HG02981 (cell line): ENCODE data around the gene ENTPD7.
"Not testable (repeated sequence)": the region's sequence is repeated elsewhere in the genome, so short reads cannot be mapped to it uniquely, and the experiment has no call there.

Experiments
- ATAC-seq: cut with Tn5 transposase; IDR thresholded peaks from one replicate; pipeline ENCODE4 v1.9.1; 2021; ENCODE audit warnings: mild to moderate bottlenecking, moderate library complexity; ENCODE audit not compliant: unreplicated experiment

ENTPD7 gene

DNA sequence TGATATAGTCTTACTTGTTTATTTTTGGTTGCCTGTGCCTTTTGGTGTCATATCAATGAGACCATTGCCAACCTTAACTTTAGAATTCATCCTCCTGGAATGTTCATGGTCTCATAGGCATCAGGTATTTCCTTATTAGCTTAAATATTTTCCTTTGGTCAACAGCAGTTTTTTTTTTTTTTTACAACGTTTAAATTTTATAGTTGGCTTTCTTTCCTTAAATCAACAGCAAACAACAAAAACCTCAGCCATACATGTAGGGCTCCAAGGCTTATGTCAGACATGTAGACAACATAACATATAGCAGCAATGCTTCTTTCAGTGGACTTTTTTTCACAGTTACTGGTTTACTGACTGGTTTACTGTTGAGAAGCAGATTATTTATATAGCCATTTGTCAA lies 22.7 kb downstream of the ENTPD7 start:
- ATAC-seq, result no peak

- peak; percentile 41 for ATAC-seq
Measured at GRCh38 chr10:99682752-99683151, 23.4 kb downstream of the ENTPD7 start.

GRCh38 chr10:99685597-99685967 lies 26.3 kb downstream of the ENTPD7 start:
- peak; percentile 88 for ATAC-seq

DNA sequence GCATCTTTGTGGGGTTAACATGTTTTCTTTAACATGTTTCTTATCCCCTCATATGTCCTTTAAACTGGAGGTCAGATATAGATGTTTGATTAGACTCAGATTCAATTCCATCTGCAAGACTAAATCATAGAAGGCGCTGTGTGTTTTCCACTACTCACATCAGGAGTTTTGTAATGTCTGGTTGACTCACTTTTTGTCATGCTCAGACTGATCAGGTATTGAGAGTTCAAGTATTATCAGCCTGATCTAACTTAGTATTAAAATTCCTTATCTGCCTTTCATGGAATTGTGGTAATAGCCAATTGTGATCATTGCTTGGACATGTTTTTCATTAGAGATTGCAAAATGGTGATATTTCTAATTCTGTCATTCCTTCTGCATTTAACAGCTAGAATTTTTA lies 30.2 kb downstream of the ENTPD7 start:
- ATAC-seq, result no peak

DNA sequence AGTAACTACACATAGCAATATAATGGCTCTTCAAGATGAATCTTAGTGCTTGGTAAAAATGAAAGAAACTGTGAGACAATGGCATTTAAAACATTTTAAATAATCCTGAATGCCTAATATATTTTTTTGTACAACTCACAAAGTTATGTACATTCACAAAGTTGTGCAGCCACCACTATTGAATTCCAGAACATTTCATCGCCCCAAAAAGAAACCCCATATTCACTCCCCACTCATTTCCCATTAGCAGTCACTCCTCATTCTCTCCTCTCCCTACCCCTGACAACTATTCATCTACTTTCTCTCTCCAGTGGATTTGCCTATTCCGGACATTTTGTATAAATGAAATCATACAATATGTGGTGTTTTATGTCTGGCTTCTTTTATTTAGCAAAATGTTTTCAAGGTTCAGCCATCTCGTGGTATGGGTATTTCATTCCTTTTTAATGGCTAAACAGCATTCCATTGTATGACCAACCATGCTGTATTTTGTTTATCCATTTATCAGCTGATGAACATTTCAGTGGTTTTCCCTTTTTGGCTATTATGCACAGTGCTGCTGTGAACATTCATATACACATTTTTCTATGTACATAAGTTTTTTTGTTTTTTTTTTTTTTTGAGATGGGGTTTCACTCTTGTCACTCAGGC lies 34.7 kb downstream of the ENTPD7 start:
- ATAC-seq, result no peak

GRCh38 chr10:99695761-99696160 lies 36.5 kb downstream of the ENTPD7 start:
- no peak for ATAC-seq

- ATAC-seq, result no peak
Measured at GRCh38 chr10:99698504-99699080, 39.3 kb downstream of the ENTPD7 start.

- no peak for ATAC-seq
Measured at GRCh38 chr10:99700649-99701048, 41.3 kb downstream of the ENTPD7 start.

DNA sequence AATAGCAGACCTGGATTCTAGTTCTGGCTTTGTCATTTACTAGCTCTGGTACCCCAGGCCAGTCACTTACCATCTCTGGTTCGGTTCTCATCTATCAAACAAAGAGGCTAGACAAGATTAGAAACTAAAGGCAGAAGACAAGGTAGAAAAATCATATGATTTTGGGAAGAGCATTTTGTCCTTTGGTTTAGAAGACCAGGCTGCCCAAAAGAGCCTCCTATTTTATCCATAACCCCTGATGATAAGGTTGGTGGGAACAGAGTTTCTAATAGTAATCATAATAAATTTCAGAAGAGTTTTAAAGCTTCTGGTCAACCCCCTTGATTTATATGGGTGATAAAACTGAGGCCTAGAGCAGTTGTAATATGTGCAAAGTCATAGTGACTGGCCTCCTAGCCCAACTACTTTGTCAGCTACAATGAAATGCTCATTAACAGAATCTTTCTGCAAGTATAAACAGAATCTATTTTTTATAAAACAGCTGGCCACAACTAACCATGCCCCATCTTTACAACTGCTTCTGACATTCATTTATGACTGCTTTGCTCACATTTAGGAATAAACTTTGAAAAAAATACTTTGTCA lies 49.2 kb downstream of the ENTPD7 start:
- no peak for ATAC-seq

DNA sequence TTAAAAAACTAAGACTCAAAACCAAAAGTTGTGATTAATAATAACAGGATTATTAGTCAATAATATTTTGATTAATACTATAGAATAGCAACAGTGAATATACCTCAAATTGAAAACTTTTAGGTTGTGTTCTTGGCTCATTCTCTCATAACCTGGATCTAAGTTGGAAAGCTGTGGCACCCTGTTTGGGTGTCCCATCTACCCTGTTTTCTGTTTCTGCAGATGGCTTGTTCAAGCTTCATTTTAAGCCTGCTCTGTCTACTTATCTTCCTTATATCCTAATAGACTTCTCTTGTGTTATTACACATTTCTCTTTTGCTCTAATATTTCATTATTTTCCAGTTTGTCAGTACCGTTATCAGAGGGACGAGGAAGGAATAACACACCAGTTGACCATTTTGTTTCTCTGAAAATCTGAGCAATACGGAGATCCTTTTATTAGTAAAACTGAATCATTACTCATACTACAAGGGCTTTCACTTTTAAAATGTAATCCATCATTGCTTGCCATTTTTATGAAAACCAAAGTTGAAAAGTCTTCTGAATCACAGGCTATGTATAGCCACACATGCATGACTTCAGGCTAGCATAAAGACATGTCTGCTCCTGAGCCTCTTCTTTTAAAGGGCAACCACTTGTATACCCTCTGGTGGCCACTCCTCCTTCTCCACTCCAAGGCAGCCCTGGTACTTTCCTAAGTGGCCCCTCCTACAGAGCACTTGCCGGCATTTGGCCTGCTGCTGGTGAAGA lies 50.3 kb downstream of the ENTPD7 start:
- ATAC-seq, result peak; percentile 75

GRCh38 chr10:99711129-99711719 lies 51.9 kb downstream of the ENTPD7 start:
- ATAC-seq, result peak; percentile 71

GRCh38 chr10:99714446-99714845 lies 55.1 kb downstream of the ENTPD7 start:
- ATAC-seq, result no peak

DNA sequence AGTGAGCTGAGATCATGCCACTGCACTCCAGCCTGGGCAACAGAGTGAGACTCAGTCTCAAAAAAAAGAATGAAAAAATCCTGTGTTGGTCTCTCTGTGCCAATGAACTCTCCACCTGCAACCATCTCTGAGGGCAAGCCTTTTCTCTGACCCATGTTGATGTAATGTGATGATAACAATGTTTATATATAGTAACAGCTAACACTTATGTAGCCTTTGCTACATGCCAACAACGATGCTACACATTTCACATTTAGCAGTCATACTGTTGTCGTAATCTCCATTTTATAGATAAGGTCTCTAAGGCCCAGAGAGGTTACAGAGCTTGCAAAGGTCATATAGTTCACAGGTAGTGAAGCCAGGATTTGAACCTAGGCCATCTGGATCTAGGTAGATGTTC lies 61.1 kb downstream of the ENTPD7 start:
- ATAC-seq, result no peak

GRCh38 chr10:99730026-99730425 lies 70.7 kb downstream of the ENTPD7 start:
- ATAC-seq, result no peak

GRCh38 chr10:99731306-99732032 lies 72.2 kb downstream of the ENTPD7 start:
- ATAC-seq, result no peak

GRCh38 chr10:99732033-99732842 lies 72.9 kb downstream of the ENTPD7 start, which contains the start of the genes COX15 and CUTC:
Gene COX15 (minus strand): TSS chr10:99732127. CDS start chr10:99732049, 78 bp downstream.
Gene CUTC (plus strand): TSS chr10:99732234. CDS start chr10:99732349, 115 bp downstream.
- peak; percentile 89 for ATAC-seq

GRCh38 chr10:99733366-99733765 lies 74.1 kb downstream of the ENTPD7 start:
- no peak for ATAC-seq

GRCh38 chr10:99734111-99734510 lies 74.8 kb downstream of the ENTPD7 start:
- ATAC-seq, result not testable (repeated sequence)

DNA sequence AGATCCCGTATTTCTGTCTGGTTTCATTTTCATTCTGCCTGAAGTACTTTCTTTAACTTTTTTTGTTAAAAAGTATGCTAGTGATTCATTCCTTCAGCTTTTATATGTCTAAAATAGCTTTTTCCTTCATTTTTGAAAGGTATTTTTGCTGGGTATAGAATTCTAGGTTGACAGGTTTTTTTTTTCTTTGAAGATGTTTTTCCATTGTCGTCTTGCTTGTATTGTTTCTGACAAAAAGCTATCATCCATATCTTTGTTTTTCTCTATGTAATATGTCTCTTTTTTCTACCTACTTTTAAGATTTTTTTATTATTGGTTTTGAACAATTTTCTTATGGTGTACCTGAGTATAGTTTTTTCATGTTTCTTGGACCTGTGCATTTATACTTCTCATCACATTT lies 81.0 kb downstream of the ENTPD7 start:
- ATAC-seq, result no peak
